HCT116 (cell line): ENCODE measurements around the gene CAP2. TPM values are rescaled to one million over a fixed set of nuclear protein-coding genes. Genes with fewer than 3 reads are reported as not detected.

Experiments used
- ATAC-seq: fragments of 200-7000 bp; cut with Tn5 transposase; 2 replicates; pipeline ENCODE4 v1.9.1; 2020; ENCODE audit warnings: mild to moderate bottlenecking, moderate library complexity
- BruUV-seq: library from RNA; stranded (reverse); fragments of 400-500 nt; replicated peaks from 2 replicates; lab custom pipeline; 2021; lab: Mats Ljungman, UMichigan
- CTCF ChIA-PET: fragments of 300-600 bp; sonication (Branson Sonifier 250); formaldehyde crosslinking; loops from one replicate; lab custom pipeline; 2021; ENCODE audit warnings: antibody characterized with exemption; lab: Charles Lee
- POLR2A ChIA-PET: fragments of 300-600, 350-600 bp; sonication (Branson Sonifier 250); formaldehyde crosslinking; loops from one replicate; lab custom pipeline; 2021; ENCODE audit warnings: antibody characterized with exemption; lab: Charles Lee
- RAD21 ChIA-PET, 2 experiments: fragments of 300-600 bp; sonication (Branson Sonifier 250); formaldehyde crosslinking; loops; one replicate each; lab custom pipeline; 2023; ENCODE audit warnings: low total read pairs in 2 of 2; ENCODE audit not compliant: uncharacterized antibody in 2 of 2, unreplicated experiment in 2 of 2, low non-redundant PET in 1 of 2; lab: Charles Lee
- DNase-seq: peaks from one replicate; pipeline ENCODE4 v3.0.0-alpha.2; 2010; ENCODE audit warnings: low read depth, low spot score
- H2AFZ ChIP-seq: fragments of 200-600 bp; shearing (Covaris generic), sonication (generic); 2 replicates; pipeline ENCODE4 v1.6.1; 2017; ENCODE audit warnings: low read depth, mixed run types, mixed read lengths, antibody characterized with exemption, low read length; ENCODE audit not compliant: poor library complexity, severe bottlenecking
- H3K27ac ChIP-seq: 2 replicates; pipeline ENCODE4 v1.5.1; 2012; ENCODE audit warnings: low read depth, low read length
- H3K27me3 ChIP-seq: fragments of 200-600 bp; sonication (generic); 2 replicates; pipeline ENCODE4 v1.6.1; 2016; ENCODE audit warnings: mixed run types, low read length, mixed read lengths; ENCODE audit not compliant: insufficient read depth
- H3K36me3 ChIP-seq, 2 experiments: fragments of 200-500 bp in 1 of 2; fragments of 200-600 bp in 1 of 2; sonication (Bioruptor generic) in 1 of 2; sonication (generic) in 1 of 2; 2 replicates each; pipeline versions ENCODE4 v1.5.1 to v1.6.1; 2014 to 2016; ENCODE audit warnings: low read length in 2 of 2, inconsistent platforms in 1 of 2, mixed read lengths in 1 of 2, mixed run types in 1 of 2; ENCODE audit not compliant: insufficient read depth in 2 of 2, control insufficient read depth in 1 of 2
- H3K4me1 ChIP-seq, 2 experiments: fragments of 200-600 bp in 1 of 2; sonication (generic) in 1 of 2; 2 replicates each; pipeline versions ENCODE4 v1.5.1 to v1.6.1; 2012 to 2017; ENCODE audit warnings: low read length in 2 of 2, inconsistent platforms in 1 of 2, mild to moderate bottlenecking in 1 of 2, mixed read lengths in 1 of 2, mixed run types in 1 of 2, moderate library complexity in 1 of 2; ENCODE audit not compliant: insufficient read depth in 2 of 2, control insufficient read depth in 1 of 2
- H3K4me2 ChIP-seq: fragments of 200-600 bp; sonication (generic); 2 replicates; pipeline ENCODE4 v1.6.1; 2017; ENCODE audit warnings: mixed run types, low read length, mixed read lengths
- H3K4me3 ChIP-seq, 2 experiments: fragments of 200-600 bp in 1 of 2; sonication (generic) in 1 of 2; replicated peaks in 1 of 2; 2 replicates each; pipeline ENCODE4 v1.5.1; 2011 to 2016; ENCODE audit warnings: low read length in 2 of 2, control low read depth in 1 of 2, low read depth in 1 of 2, mild to moderate bottlenecking in 1 of 2, mixed read lengths in 1 of 2, mixed run types in 1 of 2
- H3K79me2 ChIP-seq: fragments of 200-600 bp; sonication (generic); 2 replicates; pipeline ENCODE4 v1.6.1; 2017; ENCODE audit warnings: mild to moderate bottlenecking, mixed run types, low read length, moderate library complexity, mixed read lengths; ENCODE audit not compliant: insufficient read depth
- H3K9ac ChIP-seq: fragments of 200-600 bp; sonication (generic); 2 replicates; pipeline ENCODE4 v1.6.1; 2016; ENCODE audit warnings: low read length, mixed read lengths
- H3K9me2 ChIP-seq: fragments of 200-600 bp; sonication (generic), shearing (Covaris generic); 2 replicates; pipeline ENCODE4 v1.6.1; 2017; ENCODE audit warnings: mixed run types, mild to moderate bottlenecking, moderate library complexity; ENCODE audit not compliant: insufficient read depth
- H3K9me3 ChIP-seq, 2 experiments: fragments of 200-500 bp in 1 of 2; fragments of 200-600 bp in 1 of 2; sonication (Bioruptor generic) in 1 of 2; sonication (generic) in 1 of 2; 2 replicates each; pipeline ENCODE4 v1.6.1; 2014 to 2017; ENCODE audit warnings: low read length in 2 of 2, mixed read lengths in 2 of 2, inconsistent platforms in 1 of 2, low read depth in 1 of 2, mild to moderate bottlenecking in 1 of 2, mixed run types in 1 of 2, moderate library complexity in 1 of 2; ENCODE audit not compliant: control insufficient read depth in 1 of 2, insufficient read depth in 1 of 2
- H4K20me1 ChIP-seq: fragments of 200-600 bp; sonication (generic), shearing (Covaris generic); 2 replicates; pipeline ENCODE4 v1.6.1; 2017; ENCODE audit warnings: mixed run types, mild to moderate bottlenecking, moderate library complexity; ENCODE audit not compliant: insufficient read depth
- CEBPB ChIP-seq: IDR thresholded peaks from 2 replicates; pipeline ENCODE4 v1.6.1; 2012; ENCODE audit warnings: low read depth
- EGR1 ChIP-seq: IDR thresholded peaks from 2 replicates; pipeline ENCODE4 v1.6.1; 2012; ENCODE audit warnings: low read depth
- ELF1 ChIP-seq: IDR thresholded peaks from 2 replicates; pipeline ENCODE4 v1.6.1; 2012; ENCODE audit warnings: low read depth, borderline replicate concordance
- EZH2phosphoT487 ChIP-seq: fragments of 200-600 bp; IDR thresholded peaks from 2 replicates; pipeline ENCODE4 v1.6.1; 2018; ENCODE audit warnings: antibody characterized with exemption, borderline replicate concordance
- JUND ChIP-seq: IDR thresholded peaks from 2 replicates; pipeline ENCODE4 v1.6.1; 2012
- MAX ChIP-seq: IDR thresholded peaks from 2 replicates; pipeline ENCODE4 v1.6.1; 2012
- REST ChIP-seq: IDR thresholded peaks from 2 replicates; pipeline ENCODE4 v1.6.1; 2012; ENCODE audit warnings: low read depth
- YY1 ChIP-seq: IDR thresholded peaks from 2 replicates; pipeline ENCODE4 v1.6.1; 2011; ENCODE audit warnings: low read length, low read depth, moderate library complexity, mild to moderate bottlenecking; ENCODE audit not compliant: insufficient replicate concordance; ENCODE audit errors: extremely low read depth
- ZFX ChIP-seq: fragments of 450-650 bp; IDR thresholded peaks from 2 replicates; pipeline ENCODE4 v1.6.1; 2017
- ZNF274 ChIP-seq: fragments of 200-500 bp; sonication (Bioruptor generic); IDR thresholded peaks from 2 replicates; pipeline ENCODE4 v1.6.1; 2014; ENCODE audit warnings: mild to moderate bottlenecking, low read depth, low read length, inconsistent platforms
- intact Hi-C: fragments of 100-400 bp; cut with micrococcal nuclease; formaldehyde crosslinking; loops from 2 replicates; pipeline ENCODE4 v1.10.0; 2022
- total RNA-seq: library from RNA; stranded (reverse); gene quantifications from one replicate; pipeline ENCODE4 v1.2.1, GENCODE V29; 2021; ENCODE audit not compliant: unreplicated experiment
- TF ChIP-seq, protein P1 (sequence below), 3 experiments: fragments of 200-600 bp in 1 of 3; sonication (generic) in 1 of 3; IDR thresholded peaks in 2 of 3; conservative IDR thresholded peaks in 1 of 3; 2 replicates each; pipeline ENCODE4 v1.5.1; 2012 to 2017; ENCODE audit warnings: low read depth in 2 of 3, low read length in 2 of 3, antibody characterized with exemption in 1 of 3, borderline replicate concordance in 1 of 3, control low read depth in 1 of 3, mild to moderate bottlenecking in 1 of 3, mixed read lengths in 1 of 3, mixed run types in 1 of 3, moderate library complexity in 1 of 3; ENCODE audit not compliant: insufficient read depth in 1 of 3

CAP2 gene
- total RNA-seq, 1 experiment from 2014 or later, result 3.8 TPM

GRCh38 chr6:17490724-17491123, 97.3 kb downstream of the CAP2 start:
- H3K36me3 ChIP-seq, result no peaks in the 10 kb centered on the region
- H4K20me1 ChIP-seq, result no peaks in the 10 kb centered on the region
- no peak for TF ChIP-seq EGR1
- TF ChIP-seq JUND, result no peak
- no TSS peak for BruUV-seq
- ChIA-PET CTCF (no interaction called here), RAD21 (no interaction called here), POLR2A (no interaction called here)
- peaks cover 0 to 5% of the 10 kb centered on the region in 2 experiments; a peak in 2 of 4 replicates for H3K4me1 ChIP-seq
- no peaks in the 10 kb centered on the region for H3K9me2 ChIP-seq
- no peak overlapping the region for H3K4me2 ChIP-seq
- no peak for ATAC-seq
- no peak overlapping the region for H3K9ac ChIP-seq
- intact Hi-C loops, result no loop called here
- H3K4me3 ChIP-seq, result no peak overlapping the region
- no peak overlapping the region for H2AFZ ChIP-seq
- no peaks in the 10 kb centered on the region for H3K9me3 ChIP-seq
- no peaks in the 10 kb centered on the region for H3K27me3 ChIP-seq
- H3K79me2 ChIP-seq, result no peaks in the 10 kb centered on the region
- DNase-seq, result no peak
- no peak overlapping the region for H3K27ac ChIP-seq

- Histone ChIP-seq H4K20me1 (no peaks in the 10 kb centered on the region), H2AFZ (no peak overlapping the region), H3K9ac (no peak overlapping the region), H3K27ac (no peak overlapping the region), H3K4me1 (peaks cover 0 to 5% of the 10 kb centered on the region in 2 experiments; a peak in 2 of 4 replicates), H3K4me2 (no peak overlapping the region), H3K4me3 (no peak overlapping the region), H3K9me3 (no peaks in the 10 kb centered on the region), H3K36me3 (no peaks in the 10 kb centered on the region), H3K9me2 (no peaks in the 10 kb centered on the region), H3K27me3 (no peaks in the 10 kb centered on the region), H3K79me2 (no peaks in the 10 kb centered on the region)
- ATAC-seq, result no peak
- DNase-seq, result no peak
- CTCF ChIA-PET, result no interaction called here
- POLR2A ChIA-PET, result no interaction called here
- intact Hi-C loops, result no loop called here
- RAD21 ChIA-PET, result no interaction called here
- no TSS peak for BruUV-seq
- TF ChIP-seq CEBPB (no peak), EGR1 (no peak), MAX (no peak), ZFX (no peak), YY1 (no peak), ZNF274 (no peak), EZH2phosphoT487 (no peak), ELF1 (no peak), JUND (no peak), REST (no peak)
- TF ChIP-seq, protein P1, sequence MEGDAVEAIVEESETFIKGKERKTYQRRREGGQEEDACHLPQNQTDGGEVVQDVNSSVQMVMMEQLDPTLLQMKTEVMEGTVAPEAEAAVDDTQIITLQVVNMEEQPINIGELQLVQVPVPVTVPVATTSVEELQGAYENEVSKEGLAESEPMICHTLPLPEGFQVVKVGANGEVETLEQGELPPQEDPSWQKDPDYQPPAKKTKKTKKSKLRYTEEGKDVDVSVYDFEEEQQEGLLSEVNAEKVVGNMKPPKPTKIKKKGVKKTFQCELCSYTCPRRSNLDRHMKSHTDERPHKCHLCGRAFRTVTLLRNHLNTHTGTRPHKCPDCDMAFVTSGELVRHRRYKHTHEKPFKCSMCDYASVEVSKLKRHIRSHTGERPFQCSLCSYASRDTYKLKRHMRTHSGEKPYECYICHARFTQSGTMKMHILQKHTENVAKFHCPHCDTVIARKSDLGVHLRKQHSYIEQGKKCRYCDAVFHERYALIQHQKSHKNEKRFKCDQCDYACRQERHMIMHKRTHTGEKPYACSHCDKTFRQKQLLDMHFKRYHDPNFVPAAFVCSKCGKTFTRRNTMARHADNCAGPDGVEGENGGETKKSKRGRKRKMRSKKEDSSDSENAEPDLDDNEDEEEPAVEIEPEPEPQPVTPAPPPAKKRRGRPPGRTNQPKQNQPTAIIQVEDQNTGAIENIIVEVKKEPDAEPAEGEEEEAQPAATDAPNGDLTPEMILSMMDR (IDR thresholded peaks at IDR 0.05 in 2 of 3, conservative IDR thresholded peaks at IDR 0.05 in 1 of 3; ENCODE audit: borderline replicate concordance in 1 of 3, insufficient read depth in 1 of 3, low read depth in 2 of 3, low read length in 2 of 3), result no peak
Observed at GRCh38 chr6:17491416-17492142, 98.2 kb downstream of the CAP2 start.
